SK-N-MC (cell line): Measurements from ENCODE around the gene RP2.

Experiments used
- EZH2 ChIP-seq: fragments of 200-600 bp; sonication (generic); IDR thresholded peaks from one replicate; pipeline ENCODE4 v1.6.1; 2017; ENCODE audit warnings: antibody characterized with exemption
- POLR2AphosphoS5 ChIP-seq: IDR thresholded peaks from 2 replicates; pipeline ENCODE4 v1.6.1; 2012; ENCODE audit warnings: mild to moderate bottlenecking, low read depth, low read length, borderline replicate concordance

DNA sequence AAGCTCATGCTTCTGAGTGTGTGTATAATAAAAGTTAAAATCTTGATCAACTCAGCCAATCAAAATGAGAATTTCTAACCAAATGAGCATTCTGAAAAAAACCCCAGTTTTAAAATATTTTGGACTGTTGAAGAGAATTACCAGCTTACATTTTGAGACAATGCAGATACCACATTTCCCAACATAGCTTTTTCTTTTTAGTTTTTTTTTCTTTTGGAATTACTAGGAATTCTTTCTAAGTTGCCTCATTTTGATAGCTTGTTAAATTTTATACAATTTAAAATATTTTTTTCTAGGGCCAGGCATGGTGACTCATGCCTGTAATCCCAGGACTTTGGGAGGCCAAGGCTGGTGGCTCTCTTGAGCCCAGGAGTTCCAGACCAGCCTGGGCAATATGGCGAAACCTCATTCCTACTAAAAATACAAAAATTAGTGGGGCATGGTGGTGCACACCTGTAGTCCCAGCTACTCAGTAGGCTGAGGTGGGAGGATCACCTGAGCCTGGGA is 2.2 kb downstream of the RP2 start:
- TF ChIP-seq EZH2 (no peak), POLR2AphosphoS5 (no peak)
